CD4-positive, alpha-beta T cell treated with Interleukin-12 subunit alpha and Interleukin-12 subunit beta, for 1 hour (primary cell): ENCODE results near the gene PPME1.

Experiments used
- DNase-seq: peaks from one replicate; pipeline ENCODE4 v3.0.0-alpha.2; 2020

PPME1 gene

GRCh38 chr11:74233683-74234082, 62.6 kb downstream of the PPME1 start:
- DNase-seq: no peak

- no peak for DNase-seq
These were observed 64.0 kb downstream of the PPME1 start for GRCh38 chr11:74235121-74235520.

DNA sequence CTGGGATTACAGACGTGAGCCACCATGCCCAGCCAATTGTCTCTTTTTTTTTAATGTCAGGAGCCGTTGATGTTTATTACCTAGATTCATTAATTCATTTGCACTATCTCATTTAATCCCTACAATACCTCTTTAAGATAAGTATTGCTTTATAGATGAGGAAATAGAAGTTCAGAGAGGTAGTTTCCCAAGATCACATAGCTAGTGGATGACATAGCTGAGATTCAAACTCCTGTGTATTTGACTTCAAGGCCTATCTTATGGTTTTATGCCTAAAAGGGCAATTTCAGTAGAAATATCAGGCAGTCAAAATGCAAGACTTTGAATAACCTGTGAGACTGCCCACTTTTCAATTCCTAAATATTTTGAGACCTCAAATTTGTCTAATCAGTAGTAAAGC, 66.5 kb downstream of the PPME1 start:
- no peak for DNase-seq

- no peak for DNase-seq
These were observed 67.2 kb downstream of the PPME1 start for GRCh38 chr11:74238243-74238642.

DNA sequence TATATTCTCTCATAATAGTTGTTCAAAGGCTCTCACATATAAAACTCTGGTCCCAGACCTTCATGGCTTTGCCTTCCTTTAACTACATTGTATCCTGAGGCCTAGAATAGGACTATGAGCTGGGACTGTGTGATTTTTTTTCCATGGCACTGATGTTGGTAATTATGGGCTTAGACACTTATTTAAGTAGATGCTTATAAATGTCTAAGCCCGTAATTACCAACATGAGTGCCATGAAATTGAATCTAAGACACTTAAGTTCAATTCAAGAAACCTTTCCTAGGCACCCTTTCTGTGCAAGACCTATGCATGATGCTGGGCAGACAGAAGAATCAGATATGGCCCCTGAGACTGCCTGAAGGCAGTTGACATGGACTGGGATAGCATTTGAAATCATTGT, 77.4 kb downstream of the PPME1 start:
- DNase-seq: no peak

DNA sequence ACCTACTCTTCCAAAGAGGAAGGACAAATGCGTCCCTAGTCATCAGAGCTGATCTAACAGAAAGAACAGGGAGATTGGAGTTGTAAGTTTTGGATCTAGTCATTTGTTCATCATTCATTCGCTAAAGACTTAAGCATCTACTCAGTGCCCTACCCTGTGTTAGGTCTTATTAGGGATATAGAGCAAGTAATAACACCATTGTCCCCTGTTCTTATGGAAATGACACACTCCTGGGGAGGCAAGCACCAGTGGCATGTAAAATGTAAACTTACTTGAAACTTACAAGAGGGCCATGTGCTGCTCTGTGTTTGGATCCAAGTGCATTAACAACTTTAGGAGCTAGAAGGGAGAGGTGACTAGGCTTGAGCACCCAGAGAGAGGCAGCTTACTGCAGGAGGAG, 78.4 kb downstream of the PPME1 start:
- DNase-seq: no peak

- DNase-seq: no peak
These were observed 82.3 kb downstream of the PPME1 start for GRCh38 chr11:74253361-74253760.

DNA sequence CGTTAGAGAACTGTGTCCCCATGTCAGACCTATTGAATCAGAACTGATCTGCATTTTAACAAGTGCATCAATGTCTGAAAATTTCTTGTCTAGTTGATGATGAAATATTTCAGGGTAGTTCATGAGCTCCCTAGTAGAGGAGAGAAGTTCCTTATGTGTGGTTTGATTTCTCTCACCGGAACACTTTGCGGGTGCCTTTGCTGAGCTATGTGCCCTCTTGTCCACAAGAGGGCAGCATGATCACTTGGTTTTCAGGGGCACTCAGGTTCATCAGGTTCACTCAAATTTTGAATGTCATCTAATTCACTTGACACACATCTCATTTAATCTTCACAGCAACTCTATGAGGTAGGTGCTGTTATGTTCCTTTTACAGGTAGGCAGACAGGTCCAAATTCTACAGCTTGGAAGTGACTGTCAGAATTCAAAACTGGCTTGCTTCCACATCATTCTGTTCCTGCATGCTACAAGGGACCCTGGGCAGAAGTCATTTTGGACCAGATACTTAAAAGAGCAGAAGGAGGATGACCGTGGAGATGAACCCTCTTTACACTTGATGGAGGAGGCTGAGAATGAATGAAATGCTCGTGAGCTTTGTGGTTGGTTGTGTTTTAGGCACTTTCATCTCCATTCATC, 84.8 kb downstream of the PPME1 start:
- peak; percentile 65 for DNase-seq

DNA sequence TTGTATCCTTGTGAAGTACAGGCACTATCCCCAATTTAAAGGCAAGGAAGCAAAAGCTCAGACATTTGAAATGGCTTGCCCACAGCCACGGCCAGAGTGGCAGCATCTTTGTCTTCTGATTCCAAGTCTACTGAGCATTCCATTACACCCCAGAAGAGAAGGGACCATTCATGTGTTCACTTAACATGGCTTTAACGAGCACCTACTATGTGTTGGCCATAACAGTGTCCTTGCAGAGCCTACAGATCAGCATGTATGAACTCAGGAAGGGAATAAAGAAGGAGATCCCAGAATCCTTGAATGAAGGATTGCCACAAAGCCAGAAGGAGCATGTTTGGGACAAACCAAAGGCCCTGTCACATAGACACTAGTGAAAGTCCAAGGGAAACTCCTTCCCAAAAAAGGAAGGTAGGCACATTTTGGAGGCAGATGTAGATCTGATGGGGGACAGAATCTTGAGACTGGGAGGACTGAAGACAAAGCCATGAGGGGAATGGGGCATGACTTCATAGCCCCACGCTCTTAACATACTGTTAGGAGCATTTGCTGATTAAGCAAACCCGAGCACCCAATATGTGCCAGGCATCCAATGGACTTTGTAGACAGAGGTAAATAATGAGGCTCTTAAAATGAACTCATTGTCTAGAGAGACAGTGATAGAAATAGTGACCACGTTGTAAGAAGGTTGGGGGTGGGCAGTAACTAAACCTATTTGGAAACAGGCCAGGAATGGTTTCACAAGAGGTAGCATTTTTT, 85.5 kb downstream of the PPME1 start:
- DNase-seq: no peak

DNA sequence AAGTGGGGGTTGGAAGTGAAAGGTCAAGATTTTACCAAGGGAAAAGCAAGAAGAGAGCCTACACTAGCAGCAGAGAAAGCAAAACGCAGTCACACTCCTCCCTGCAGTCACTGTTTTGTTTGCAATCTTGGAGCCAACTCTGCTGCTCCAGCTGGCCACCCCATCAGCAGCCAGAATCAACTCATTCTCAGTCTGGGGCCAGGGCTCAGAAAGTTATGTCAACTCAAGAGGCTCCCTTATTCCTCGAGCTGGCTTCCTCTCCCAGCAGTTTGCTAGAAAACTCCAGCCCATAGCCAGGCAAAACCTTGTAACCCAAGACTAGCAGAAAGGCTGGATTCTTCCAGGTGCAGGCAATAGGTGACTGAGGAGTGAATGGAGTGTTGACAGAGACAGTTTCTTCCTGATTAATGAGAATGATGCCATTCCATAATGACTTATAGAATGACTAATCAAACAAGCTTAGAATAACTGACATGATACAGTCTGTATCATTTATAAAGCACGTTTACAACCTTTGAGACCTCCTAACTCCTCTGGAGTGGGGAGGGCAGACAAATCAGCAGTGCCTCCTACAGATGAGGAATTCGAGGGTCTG, 87.0 kb downstream of the PPME1 start:
- no peak for DNase-seq

DNA sequence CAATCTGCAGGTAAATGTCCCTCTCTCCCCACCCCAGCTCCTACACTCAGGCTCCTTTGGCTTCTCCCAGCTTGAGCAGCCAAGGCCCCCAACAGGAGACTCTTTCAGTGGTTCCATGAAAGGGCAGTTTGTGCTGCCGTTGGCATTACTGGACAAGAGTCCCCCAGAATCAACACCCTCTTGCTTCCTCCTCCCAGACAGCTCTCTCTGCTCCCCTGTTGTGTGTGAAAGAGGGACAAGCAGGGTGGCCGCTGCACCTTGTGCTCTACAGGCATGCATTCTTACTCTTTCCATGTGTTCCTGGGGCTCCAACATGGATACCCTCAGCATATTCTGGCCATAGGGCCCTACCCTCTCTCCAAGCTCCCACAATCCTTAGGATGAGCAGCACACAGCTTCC, 91.6 kb downstream of the PPME1 start:
- DNase-seq: no peak

GRCh38 chr11:74265256-74265655, 94.2 kb downstream of the PPME1 start:
- DNase-seq: no peak

DNA sequence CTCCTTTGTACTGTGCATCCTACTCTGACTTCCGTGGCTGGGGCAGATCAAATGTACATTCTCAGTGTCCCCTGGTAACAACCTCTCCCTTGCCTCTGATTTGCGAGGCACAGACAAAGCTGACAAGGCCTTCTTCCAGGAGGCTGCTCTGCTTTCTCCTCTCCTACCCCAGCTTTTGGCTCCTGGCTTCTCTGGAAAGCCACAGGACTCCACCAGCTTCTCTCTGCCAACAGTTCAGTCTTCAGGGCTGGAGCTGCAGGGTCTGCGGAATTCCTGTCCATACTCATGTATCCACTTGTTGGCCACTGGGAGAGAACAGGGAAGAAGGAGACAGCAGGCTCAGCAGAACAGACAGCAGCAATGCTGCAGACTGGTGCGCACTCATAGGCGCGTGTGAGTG, 95.9 kb downstream of the PPME1 start:
- DNase-seq: no peak

DNA sequence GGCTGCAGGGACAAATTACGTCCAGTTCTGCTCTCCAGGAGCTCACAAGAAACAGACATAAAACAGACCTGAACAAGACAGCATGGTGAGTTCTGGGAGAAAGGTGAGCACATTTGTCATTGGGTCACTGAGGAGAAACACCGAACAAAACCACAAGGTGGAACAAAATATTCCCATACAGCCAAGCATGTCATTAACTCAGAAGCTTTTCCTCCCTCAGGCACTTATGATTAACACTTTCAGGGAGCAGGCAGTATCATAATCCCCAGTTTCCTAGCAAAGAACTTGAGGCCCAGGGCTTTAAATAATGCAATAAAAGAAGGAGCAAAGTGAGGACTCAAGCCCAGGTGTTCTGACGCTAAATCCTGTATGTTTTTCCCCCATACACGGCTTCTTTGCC, 97.4 kb downstream of the PPME1 start:
- DNase-seq: no peak

DNA sequence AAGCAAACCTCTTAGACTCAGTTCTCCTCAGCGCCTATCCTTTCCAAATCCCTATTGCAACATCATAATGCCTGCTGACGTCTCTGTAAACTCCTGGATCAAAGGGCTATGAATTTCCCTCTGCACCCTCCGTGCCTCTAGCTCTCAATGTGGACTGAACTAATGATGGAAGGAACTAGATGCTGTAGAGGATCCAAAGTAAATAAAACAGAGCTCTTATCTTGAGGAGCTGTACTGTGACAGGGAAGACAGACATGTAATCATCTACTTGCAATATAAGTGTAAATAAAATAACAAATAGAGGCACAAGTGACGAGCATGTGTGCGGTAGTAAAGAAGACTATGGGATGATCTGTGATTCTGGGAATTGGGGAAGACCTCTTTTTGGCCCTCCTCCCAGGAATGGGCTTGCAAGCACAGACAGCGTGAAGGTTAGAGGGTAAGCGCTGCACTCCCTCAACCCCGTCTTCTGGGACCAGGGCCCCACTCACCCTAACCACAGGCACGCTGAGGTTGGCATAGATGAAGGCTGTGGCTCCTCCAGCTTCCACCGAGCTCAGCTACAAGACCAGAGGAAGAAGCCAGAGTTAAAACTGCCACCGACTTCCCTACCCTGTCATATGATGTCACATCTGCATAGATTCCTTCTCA, 98.2 kb downstream of the PPME1 start:
- no peak for DNase-seq

DNA sequence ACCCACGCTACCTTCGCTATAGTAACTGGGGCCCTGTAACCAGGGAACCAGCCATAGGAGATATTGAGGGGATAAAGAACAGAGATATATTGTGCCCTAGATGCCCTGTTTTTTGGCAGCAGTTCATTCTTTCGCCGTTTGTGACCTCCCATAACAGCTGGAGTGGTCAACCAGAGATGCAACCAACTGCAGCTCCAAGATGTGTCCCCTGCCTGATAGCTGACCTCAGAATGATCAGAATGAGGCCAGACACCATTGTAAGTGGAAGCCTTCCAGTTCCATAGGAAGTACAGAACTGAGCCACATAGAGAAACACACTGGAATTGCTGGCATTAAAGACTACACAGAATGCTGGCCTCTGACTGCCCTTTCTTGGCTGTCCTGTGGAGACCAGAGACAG, 101.2 kb downstream of the PPME1 start:
- DNase-seq: no peak

GRCh38 chr11:74276581-74276980, 105.5 kb downstream of the PPME1 start:
- no peak for DNase-seq

DNA sequence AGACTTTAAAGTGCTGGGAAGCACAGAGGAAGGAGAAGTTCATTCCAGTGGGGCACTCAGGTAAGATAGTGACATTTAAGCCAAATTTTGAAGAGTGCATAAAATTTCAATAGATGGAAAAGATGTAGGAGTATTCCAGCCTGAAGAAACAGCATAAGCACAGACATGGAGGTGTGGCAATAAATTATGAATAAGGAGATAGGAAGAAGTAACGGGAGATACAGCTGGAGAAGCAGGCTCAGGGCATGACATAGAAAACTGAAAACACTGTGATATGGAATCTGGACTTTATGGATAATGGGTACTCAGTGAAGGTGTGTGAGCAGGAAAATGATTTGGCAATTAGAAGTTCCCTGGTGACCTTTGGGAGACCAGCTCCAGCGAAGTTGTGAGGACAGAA, 107.0 kb downstream of the PPME1 start:
- no peak for DNase-seq

DNA sequence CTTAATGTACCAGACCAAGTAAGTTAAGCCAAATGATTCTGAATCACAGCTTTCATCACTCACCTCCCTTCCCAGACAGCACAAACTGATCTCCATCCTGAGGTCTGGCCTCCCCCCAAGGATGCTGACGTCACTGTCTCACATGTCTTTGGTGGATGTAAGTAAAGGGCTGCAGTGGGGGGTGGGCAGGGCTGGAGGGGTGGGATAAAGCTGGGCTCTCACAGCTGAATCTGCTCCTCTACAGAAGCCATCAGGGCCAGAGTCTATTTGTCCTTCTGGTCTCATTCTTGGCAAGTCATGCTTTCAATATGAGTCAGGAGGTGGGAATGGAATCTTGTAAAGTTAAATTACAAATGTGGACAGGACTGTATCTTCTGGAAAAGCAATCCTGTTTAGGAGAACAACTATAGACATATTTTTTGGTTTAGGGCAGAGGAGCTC, 107.7 kb downstream of the PPME1 start:
- no peak for DNase-seq

GRCh38 chr11:74279256-74279655, 108.2 kb downstream of the PPME1 start:
- no peak for DNase-seq

DNA sequence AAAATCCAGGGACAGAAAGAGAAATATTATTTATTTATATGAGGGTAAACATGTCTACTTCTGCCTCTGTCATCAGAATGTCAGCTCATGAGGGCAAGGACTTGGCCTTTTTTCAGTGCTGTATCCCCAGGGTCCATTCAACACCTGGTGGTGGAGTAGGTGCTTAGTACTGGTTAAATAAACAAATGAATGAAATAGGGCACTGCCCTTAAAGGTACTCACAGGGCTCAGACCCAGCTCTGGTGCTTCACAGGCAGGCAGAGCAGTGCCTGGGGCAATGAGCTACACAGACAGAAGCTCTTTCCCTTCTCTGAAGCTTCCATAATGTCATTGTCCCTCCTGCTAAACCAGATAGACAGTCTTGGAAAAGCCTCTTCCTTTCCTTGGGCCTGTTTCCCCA, 109.4 kb downstream of the PPME1 start:
- no peak for DNase-seq

GRCh38 chr11:74282421-74282820, 111.3 kb downstream of the PPME1 start:
- no peak for DNase-seq

GRCh38 chr11:74282914-74283371, 111.9 kb downstream of the PPME1 start:
- DNase-seq: no peak
